GM13976 (cell line): ENCODE results near the gene POU2F2.

Source experiments
- DNase-seq: peaks from one replicate; pipeline ENCODE4 v3.0.0; 2012; ENCODE audit warnings: low spot score
- in situ Hi-C: fragments of 300-500 bp; cut with MboI; formaldehyde crosslinking; loops from one replicate; pipeline ENCODE4 v1.12.0; 2022; ENCODE audit warnings: low sequenced_read_pairs, mixed read lengths, inconsistent platforms; ENCODE audit not compliant: unreplicated experiment
- TF ChIP-seq, protein P1 (sequence below): IDR thresholded peaks from 2 replicates; pipeline ENCODE4 v1.5.1; 2012; ENCODE audit warnings: borderline replicate concordance, mild to moderate bottlenecking; ENCODE audit not compliant: insufficient read depth; ENCODE audit errors: extremely low read depth, missing control alignments, control extremely low read depth

The POU2F2 gene

DNA sequence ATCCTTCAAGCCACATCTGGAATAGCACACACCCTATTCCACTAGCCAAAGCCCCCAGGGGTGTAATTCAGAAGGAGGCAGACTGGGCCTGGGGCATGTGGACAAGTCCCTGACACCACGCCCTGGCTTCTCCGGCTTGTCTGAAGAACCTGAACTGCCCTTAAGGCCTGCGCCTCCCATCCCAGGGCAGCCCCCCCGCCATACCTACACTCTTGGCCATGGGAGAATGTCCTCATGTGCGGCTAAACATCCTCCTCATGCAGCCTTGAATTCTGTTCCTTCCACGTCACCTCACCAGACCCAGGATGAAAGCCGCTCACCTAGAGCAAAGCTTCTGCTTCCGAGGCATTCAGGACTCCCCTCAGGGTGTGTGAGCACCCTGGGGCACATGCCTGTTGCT, 24.3 kb upstream of the POU2F2 start:
- no peak for DNase-seq
- in situ Hi-C loops = no loop called here
- TF ChIP-seq, protein P1, sequence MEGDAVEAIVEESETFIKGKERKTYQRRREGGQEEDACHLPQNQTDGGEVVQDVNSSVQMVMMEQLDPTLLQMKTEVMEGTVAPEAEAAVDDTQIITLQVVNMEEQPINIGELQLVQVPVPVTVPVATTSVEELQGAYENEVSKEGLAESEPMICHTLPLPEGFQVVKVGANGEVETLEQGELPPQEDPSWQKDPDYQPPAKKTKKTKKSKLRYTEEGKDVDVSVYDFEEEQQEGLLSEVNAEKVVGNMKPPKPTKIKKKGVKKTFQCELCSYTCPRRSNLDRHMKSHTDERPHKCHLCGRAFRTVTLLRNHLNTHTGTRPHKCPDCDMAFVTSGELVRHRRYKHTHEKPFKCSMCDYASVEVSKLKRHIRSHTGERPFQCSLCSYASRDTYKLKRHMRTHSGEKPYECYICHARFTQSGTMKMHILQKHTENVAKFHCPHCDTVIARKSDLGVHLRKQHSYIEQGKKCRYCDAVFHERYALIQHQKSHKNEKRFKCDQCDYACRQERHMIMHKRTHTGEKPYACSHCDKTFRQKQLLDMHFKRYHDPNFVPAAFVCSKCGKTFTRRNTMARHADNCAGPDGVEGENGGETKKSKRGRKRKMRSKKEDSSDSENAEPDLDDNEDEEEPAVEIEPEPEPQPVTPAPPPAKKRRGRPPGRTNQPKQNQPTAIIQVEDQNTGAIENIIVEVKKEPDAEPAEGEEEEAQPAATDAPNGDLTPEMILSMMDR = no peak

DNA sequence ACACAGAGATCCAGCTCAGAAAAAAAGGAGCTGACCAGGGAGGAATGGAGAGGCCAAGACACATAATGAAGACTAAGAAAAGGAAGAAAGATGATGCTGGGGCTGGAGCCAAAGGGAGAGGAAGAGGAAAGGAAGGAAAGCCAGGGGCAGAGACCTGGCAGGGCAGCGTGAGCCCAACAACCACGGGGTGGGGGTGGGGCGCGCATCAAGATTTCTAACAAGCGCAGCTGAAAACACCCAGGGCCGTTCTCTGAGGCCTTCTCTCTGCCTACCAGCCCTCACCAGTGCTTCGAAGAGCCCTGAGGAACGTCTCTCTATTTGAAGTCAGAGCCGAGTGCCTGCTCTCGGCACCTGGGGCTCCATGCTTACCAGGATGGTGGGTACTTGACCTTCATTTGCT, 23.6 kb upstream of the POU2F2 start:
- TF ChIP-seq, protein P1 = no peak
- DNase-seq = no peak
- in situ Hi-C loops = no loop called here

DNA sequence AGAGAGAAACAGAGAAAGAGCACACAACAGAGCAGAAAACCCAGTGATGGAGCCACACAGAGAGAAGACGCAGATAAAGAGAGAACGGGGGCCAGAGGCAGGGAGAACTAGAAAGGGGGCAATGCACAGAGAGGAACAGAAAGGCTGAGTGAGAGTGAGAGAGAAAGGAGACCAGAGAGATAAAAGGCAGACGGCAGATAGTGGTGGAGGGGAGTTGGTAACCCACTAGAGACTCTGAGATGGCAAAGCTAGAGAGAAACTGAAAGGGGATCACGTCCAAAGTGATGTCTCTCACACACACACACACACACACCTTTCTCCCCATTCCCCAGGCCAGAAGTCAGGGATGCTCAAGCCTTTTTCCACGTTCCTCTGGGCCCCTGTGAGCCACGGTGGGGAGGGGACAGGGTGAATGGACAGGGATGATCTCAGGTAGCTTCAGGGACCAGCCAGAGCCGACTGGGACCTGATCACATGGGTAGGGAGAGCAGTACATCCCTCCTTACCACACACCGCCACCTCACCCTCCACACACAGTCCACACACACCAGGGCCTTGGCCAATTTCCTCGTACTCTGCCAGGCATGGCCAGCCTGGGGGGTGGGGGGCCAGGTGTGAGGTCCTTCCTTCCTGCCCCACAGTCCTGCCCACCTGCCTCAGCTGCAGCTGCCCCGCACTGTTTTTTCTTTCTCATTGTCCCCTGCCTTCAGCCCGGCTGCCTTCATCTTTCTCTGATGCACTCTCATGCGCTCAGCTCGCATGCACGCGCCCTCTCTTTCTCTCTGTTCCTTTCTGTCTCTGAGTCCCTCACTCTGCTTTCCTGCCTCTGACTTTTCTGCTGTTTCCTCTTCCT, 22.5 kb upstream of the POU2F2 start:
- DNase-seq = peak; percentile 62
- TF ChIP-seq, protein P1 = no peak
- in situ Hi-C loops = no loop called here

DNA sequence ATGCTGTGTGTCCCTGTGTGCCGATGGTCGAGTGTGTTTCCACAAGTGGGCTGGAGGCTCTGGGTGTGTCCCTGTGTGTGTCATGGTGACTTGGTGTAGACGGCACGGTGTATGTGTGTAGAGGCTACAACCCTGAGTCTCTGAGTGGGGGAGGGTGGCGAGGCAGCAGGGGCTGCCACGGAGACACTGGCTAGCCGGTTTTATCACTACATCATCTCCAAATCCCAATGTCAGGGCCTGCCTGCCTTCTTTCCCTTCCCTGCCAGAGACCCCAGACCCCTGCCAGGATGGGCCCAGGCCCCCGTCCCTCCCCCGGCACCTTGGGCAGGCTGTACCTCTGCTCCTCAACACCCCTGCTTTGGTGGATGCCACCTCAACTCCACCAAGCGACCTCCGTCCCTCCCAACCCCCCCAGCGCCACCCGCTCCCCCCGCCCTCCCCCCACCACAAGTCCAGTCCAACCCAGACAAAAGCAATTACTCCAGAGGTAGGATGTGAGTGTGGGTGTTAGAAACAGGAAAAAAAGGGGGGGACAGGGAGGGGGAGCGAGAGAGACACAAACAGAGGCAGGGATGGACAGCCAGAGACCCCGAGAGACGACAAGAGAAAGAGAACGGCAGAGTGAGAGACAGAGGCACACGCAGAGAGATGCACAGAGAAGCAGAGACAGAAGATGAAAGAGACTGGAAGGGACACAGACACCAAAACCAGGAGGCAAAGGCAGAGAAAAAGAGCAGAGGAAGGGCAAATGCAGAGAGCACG, 21.6 kb upstream of the POU2F2 start:
- no peak for DNase-seq
- in situ Hi-C loops = no loop called here
- TF ChIP-seq, protein P1 = no peak

DNA sequence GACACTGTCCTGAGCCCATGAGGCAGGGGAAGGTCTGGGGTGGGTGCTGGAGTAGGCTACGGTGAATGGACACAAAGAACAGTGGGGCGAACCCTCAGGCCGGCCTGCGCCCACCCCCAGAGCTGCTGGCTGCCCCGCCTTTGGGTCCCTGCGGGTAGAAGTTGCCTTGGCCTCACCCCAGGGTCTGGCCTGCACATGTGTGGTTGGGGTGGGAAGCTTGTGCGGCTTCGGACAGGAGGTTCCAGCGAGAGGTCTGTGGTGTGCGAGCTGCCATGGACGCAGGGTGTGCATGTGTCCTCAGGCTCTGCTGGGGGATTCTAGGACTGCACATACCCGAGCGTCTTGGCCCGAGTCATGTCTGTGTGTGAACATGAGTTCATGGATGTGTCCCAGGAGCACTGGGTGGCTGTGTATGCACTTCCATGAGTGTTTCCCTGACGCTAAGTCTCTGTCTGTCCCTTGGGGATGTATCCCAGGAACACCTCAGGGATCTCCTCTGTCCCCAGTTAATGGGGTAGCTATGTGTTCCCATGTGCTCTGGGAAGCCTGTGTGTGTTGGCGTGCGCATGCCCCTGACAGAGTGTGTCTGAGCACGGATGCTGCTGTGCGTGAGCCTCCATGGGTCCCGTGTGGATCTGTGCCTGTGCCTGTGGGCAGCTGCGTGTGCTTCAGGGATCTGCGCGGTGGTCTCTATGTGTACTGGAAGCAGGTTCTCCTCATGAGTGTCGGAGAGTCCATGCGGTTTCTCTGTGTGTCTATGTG, 20.8 kb upstream of the POU2F2 start:
- no peak for DNase-seq
- in situ Hi-C loops = no loop called here
- TF ChIP-seq, protein P1 = no peak
